HG02970 (cell line): ENCODE data around the gene KRT80.

Experiments
- ATAC-seq: cut with Tn5 transposase; IDR thresholded peaks from one replicate; pipeline ENCODE4 v1.9.1; 2021; ENCODE audit warnings: mild to moderate bottlenecking, moderate library complexity, moderate number of reproducible peaks; ENCODE audit not compliant: unreplicated experiment, low FRiP score

The KRT80 gene

DNA sequence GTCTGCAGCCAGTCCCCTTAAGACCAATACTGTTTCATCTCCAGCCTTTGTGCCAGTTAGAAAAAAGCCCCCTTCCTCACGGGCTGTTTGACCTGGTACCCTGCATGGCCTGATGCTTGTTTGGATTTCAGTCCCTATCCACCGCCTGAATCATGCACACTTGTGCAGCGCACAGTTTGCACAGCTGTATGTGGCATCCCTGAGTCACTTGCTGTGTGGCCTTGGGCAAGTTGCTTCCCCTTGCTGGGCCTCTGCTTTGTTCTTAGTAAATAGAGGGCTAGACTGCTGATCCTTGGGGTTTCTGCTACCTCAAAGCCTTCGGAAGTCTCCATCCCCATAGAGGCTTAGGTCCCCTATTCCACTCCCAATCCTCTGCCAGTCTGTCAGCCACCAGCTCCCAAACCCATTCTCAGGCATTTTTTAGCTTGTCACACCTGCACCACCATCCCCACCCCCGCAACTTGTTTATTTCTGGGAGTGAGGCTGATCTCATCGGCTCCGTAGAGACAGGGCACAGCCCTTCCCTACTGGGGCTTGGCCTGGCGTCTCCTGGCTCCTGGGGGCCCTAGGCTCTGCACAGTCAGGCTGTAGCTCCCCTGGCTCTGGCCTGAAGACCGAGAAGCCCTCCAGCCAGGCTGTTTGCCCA, 8.8 kb downstream of the KRT80 start:
- ATAC-seq = no peak

DNA sequence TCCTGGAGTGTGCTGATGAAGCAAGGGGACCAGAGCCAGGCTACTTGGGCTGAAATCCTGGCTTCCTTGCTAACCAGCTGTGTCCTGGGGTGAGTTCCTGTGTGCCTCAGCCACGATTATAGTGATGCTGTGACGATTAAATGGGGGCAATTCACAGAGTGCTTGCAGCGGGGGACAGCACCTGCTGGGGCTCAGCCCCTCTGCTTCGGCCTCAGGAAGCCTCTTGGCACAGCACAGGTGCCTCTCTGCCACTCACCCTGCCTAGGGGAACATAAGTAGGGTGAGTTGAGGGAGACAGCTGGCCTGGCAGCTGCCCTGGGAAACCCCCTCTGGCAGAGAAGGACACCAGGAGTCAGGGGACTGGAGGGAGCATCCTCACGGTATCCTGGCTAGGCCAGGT, 9.4 kb downstream of the KRT80 start:
- ATAC-seq = no peak

DNA sequence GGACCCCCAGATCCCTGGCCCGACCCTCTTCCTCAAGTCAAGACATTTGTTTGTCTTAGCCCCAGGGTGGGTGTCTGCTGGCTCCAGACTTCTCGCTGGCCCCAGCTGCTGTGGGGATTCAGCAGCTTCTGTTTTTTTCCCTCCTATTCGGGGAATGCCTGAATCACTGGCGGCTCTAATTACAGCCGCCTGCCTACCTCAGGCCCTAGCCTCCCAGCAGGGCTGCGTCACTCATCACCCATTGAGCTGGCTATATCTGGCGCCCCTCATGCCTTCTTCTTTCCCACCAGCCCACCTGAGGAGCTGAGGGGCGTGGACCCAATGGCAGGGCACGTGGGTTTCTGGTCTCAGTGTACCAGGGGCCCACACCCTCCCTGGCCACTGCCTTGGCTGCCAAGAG, 10.1 kb downstream of the KRT80 start:
- no peak for ATAC-seq

DNA sequence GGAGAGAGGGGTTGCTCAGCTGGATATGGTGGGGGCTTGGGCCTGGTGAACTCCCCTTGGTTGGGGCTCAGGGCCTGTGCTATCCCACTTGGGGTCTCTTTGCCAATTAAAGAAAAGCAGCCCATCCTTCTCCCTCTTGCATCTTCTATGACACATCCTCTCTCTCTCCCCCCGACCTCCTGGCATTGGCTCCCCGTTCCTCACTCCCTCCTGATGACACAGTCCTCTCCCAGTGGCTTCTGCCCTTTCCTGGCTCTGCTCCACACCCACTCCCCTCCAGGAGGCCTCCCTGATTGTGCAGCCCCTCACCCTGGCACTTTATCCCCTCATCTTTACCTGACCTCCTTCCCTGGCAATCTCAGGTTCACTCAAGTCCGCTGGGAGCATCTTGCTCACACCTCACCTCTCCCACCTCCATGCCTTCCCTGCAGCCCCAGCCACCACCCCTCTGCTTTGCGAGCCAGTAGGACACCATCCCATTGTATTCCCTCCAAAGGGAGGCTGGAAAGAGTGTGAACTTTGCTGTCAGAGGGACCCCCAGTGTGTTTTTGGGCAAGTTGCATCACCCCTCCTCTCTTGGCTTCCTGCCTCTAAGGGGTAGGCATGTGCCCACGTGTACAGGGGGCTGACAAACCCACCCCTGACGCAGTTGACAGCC, 10.7 kb downstream of the KRT80 start:
- ATAC-seq = no peak

DNA sequence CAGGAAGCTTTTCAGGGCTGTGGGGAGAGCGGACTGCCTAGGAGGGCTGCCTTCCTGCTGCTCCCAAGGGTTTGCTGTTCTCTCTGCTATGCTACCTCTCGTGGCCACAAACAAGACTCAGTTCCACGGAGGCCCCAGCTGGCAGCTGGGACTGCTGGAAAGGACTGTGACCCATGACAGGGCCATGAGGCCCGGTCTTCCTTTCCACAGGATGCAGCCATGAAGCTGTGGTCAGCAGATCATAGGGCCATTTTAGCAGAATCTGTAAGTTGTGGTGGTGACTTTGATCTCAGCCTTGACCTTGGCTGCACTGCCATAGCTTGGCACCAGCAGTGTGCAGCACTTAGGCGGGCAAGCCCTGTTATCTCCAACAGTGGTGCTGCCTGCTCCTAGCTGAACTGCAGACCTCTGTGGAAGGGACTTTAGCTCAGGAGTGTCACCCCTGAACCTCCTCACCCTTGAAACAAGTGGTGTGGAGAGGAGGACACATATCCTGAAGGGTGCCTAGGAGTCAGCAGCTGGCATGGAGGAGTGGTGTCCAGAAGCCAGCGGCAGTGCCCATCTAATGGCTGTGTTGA, 12.3 kb downstream of the KRT80 start:
- ATAC-seq = no peak

DNA sequence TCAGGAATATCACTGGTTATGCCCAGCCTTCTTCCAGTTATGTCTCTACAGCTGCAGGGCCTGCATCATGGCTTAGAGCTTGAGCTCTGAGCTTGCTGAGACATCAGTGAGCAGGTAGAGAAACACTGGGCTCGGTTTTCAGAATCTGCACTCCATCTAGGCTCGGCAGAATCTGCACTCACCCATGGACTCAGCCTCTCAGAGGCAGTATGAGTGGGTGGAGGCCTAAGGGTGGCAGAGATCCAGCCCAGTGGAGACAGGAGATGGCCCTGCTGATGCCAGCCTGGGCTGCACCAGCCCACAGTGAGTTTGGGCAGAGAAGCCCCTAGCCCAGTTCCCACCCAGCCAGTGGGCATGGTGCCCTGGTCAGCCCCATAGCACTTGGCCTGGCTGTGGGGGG, 12.8 kb downstream of the KRT80 start:
- no peak for ATAC-seq

DNA sequence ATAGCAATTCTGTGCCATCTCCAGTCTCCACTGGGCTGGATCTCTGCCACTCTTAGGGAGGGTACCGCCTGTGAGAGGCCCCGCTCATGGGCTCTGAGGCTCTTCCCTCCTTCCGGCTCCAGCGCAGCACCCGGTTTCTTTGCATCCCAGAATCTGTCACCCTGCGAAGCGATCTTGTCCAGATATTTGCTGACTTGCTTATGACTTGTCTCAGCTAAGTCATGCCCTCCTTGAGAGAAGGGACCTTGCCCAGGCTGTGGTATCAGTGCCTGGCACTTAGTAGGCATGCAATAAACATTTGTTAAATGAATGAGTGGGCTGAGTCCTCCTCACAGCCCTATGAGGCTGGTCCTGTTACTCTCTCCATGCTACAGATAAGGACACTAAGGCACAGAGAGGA, 13.4 kb downstream of the KRT80 start:
- no peak for ATAC-seq

DNA sequence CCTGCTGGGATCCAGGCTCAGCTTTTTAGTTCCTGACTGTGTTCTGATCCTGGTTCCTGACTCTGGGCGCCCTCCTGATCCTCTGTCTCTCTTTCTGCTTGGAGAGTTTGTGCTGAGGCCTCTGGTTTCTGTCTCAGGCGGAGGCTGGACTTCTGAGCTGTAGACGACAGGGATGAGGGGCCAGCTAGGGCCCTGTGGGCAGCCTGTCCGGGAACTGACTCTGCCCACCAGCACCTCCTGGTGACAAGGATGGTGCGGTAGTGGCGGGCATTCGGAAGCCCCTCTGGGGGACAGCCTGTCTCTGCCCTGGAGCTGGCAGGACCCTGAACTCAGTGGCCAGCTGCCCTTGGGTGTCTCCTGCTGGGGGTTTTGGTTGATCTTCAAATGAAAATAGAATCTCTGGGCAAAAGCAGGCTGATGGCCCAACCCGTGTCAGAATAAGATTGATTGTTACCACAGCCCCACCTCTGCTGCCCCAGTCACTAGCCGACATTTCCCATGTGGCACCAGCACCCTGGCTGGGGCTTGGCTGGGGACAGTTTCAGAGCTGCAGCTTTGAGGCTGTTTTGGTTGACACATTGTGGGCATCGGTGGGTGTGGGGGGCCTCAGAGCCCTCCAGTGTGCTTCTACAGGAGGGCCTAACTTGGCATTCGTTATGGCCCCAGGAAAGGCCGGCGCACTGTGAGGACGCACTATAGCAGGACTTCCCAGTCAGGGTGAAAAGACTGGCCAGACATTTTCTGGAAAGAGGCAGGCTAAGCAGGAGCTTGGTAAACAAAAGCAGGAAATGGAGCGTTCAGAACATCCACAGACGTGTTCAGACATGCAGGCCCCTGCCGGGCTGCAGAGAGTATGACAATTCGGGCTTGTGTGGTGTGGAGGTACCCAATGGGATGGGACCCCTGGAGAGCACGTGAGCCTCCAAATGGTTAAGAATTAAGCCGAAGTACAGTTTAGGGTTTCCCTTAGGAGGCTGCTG, 16.2 kb downstream of the KRT80 start:
- ATAC-seq = no peak

DNA sequence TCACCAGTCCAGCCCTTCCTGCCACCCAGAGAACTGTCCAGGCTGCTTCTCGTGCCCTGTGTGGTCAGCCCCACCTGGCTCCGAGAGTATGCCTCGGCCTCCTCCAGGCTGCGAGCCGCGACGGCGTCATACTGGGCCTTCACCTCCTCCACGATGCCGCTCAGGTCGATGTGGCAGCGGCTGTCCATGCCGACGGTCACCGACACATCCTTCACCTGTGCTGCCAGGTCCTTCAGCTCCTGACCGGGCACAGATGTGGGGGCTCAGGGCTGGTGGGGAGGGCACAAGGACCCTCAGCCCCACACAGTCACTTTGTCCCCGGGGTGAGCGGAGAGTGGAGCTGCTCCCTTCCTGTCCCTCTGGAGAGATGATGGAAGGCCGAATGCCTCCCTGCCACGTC, 18.3 kb downstream of the KRT80 start:
- no peak for ATAC-seq

DNA sequence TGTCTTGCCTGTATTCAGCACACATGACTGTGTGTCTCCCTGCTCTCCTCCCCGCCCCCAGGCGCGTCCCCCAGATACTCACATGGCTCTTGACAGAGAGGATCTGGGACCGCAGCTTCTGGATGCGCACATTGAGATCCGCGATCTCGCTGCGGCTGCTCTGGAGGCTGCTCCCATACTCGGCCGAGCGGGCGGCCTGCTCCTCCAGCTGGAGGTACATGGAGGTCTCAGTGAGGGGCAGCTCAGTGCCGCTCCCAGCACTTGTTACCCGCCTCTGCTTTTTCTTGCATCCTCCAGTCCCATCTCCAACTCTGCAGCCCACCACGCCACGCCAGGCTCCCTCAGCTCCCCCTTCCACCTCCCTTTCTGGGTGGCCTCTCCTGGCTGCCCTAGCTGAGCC, 18.9 kb downstream of the KRT80 start:
- ATAC-seq = no peak

DNA sequence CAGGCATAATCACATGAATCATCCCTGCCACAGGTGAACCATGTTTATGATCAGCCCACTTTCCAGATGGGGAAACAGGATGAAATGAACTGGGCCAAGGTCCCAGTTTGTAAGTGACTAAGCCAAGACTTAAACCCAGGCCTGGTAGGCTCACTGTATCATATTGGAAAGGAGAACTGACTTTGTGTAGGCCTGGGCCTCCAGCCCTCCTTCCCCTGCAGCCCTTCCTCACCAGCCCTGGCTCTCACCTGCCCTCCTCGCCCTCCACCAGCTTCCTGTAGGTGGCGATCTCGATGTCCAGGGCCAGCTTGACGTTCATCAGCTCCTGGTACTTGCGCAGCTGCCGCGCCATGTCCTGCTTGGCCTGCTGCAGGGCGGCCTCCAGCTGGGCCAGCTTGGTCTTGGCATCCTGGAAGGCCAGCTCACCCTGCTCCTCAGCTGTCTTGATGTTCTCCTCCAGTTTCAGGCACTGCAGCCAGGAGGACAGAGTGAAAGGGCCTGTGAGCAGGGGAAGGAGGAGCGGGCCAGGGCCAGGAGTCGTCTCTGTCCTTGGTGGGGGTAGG, 19.8 kb downstream of the KRT80 start:
- ATAC-seq = no peak

DNA sequence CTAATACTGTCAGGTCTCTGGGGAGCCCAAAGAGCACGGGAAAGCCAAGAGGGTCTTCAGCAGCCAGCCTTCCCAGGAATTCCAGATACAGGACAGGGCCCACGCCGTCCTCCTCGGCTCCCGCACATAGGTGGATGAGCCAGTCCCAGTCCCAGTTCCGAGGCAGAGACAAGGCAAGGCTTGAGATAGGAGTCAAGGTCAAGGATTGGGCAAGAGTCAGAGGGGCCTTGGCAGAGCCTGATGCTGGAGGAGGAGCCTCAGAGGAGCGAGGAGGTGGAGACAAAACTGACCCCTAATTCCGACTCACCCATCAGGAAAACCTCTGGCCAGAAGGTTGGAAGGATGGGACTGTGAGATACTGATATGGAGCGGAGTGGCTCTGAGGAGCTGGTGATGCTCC, 21.0 kb downstream of the KRT80 start:
- no peak for ATAC-seq

DNA sequence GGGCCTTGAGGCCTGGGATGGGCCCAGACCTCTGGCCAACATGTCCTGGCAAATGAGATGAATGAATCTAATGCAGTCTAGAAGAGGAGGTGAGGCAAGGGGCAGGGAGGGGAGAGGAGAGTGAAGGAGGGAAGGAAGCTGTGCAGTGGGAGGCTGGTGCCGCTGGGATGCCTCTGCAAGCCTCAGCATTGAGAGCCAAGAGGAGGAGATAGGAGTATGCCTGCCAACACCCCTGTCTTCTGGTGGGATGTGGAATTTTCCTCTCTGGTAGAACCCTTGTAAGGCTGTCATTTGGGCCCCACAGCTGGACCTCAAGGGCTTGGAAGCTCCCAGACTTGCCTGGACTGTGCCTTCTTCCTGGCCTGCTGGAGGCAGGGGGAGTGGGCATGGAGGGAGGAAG, 21.9 kb downstream of the KRT80 start:
- ATAC-seq = no peak

DNA sequence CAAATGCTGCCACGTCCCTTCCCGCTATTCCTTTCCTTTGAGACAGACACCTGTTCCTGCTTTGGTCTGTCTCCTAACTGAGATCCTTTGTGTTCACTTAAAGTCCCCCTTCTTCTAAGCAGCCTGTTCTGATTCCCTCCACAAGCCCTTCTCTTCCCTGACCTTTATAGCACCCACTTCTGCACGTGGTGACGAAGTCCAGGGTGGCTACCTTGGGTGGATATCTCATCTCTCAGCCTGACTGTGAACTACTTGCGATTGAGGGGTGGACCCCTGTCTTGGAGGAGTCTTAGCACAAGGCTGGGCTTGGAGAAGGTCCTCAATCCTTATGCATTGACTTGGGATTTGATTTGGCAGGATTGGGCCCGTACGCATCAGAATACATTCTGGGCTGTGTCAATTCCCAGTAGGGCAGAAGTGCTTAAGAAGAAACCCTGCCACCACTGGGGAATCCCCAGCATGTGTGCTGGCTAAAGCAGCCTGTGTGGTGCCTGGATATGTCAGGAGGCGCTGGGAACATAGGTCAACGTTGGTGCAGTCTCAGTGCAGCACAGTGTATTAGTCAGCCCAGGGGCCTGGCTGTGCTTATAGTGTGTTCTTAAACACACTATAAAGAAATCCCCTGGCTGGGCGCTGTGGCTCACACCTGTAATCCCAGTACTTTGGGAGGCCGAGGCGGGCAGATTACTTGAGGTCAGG, 23.6 kb downstream of the KRT80 start:
- ATAC-seq = no peak

DNA sequence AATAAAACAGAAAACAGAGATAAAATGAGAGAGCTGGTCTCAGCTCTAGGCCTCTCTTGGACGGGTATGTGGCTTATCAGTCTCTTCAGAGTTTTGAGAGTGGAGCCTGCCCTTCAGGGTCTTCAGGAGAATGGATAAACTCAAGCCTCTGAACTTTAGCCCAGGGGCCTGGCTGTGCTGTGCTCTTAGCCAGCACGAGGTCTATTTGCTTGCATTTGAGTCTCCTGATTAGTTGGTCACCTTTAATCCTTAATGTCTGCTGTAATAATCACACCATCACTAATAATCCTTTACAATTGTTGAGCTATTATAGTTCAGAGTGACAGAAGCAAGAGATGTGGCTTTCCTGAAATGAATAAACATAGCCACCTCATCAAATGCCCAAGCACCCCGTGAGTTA, 24.3 kb downstream of the KRT80 start:
- no peak for ATAC-seq

DNA sequence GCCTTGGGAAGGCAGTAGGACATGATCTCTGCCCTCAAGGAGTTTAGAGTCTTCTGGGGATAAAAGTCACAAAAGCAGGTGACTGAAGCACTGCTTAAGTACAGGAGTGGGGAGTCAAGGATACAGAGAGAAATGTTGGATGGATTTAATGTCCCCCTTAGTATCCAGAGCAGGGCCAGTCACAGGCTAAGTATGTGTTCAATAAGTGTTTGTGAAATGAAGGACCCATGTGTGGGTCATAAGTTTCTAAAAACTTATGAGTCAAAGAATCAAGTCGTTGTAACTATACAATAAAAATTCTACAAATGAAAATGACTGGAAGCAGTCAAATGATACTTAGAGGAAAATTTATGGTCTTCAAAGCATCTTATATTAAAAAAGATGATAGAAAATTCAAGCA, 25.1 kb downstream of the KRT80 start:
- no peak for ATAC-seq

DNA sequence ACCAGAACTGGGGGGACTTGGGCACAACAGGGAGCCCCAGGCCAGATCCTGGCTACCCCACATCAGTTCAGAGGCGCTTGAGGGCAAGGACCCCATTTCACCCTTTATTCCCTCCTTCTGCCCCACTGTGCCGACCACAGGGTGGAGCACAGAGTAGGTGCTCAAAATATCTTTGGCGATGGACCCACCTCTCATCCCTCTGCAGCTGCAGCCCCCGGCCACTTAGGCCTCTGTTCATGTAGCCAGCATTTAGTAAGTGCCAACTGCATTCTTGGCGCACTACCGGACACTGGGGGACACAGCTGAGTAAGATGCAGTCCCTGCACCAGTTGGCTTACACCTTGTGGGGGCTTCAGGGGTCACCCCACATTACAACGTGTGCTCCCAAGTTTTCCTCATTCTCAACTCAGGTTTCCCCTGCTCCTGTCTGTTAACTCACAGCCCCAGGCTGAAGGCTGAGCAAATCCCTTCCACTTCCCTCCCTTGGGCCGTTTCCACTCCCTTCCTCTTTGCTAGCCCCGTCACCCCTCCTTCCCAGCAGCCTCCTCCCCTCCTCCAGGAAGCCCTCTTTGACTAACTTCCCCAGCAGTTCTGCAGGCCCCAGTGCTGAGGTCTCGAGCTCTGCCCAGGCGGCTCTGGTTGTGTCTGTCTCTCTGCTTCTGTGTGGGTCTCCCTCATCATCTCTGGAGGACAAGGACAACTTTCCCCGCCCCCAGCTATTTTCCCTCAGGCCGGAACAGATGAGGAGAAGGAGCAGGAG, 26.5 kb downstream of the KRT80 start:
- no peak for ATAC-seq

DNA sequence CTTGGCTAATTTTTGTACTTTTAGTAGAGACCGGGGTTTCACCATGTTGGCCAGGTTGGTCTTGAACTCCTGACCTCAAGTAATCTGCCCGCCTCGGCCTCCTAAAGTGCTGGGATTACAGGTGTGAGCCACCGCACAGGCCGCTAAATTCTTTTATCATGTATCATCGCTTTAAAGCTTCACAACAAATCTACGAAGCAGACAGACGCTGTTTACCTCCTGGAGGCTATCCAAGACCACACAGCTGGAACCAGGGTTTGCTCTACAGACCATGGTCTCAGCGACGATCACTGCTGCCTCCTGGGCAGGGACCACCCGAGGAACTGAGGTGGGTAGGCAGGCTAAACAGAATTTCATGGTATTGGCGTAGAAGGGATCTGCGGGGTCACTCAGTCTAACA, 27.2 kb downstream of the KRT80 start:
- ATAC-seq = no peak

DNA sequence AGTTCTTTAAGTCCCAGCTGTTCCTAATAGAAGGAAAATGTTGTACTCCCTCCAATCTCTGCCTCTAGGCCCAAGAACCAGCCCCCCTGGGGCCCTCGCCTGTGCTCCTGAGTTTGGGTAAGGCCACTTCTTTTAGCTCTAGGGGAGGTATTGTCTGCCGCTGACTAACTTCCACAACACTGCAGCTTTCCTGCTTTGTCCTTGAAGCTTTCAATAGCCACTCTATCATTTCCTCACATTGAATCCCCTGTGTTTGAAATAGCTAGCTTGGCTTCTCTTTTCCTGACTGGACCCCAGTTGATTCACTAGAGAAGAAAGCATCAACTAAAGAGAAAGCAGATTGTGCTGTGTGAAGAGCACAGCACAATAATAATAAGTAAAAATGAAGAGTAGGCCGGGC, 28.8 kb downstream of the KRT80 start:
- ATAC-seq = no peak
